ENCODE results near the gene CTNS.
"Not testable (repeated sequence)": the region's sequence is repeated elsewhere in the genome, so short reads cannot be mapped to it uniquely, and the experiment has no call there.

Gene CTNS

DNA sequence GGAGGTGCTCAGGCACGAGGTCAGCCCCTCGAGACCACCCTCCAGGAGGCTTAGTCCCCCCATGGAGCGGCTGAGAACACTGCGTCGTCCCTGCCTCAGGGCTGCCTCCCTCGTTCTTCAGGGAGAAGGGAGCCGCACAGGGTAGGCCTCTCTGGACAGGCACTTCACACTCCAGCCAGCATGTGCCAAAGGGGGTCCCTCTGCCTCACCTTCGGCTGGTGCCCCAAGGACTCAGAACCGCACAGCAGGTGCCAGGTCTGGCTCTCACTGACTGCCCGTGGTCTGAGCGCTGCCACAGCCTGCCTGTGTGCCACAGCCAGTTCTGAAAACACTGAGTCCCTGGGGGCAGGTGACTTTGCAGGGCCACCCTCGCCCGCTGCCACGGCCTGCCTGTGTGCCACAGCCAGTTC lies 52.3 kb downstream of the CTNS start:
- DNase-seq, result no peak

DNA sequence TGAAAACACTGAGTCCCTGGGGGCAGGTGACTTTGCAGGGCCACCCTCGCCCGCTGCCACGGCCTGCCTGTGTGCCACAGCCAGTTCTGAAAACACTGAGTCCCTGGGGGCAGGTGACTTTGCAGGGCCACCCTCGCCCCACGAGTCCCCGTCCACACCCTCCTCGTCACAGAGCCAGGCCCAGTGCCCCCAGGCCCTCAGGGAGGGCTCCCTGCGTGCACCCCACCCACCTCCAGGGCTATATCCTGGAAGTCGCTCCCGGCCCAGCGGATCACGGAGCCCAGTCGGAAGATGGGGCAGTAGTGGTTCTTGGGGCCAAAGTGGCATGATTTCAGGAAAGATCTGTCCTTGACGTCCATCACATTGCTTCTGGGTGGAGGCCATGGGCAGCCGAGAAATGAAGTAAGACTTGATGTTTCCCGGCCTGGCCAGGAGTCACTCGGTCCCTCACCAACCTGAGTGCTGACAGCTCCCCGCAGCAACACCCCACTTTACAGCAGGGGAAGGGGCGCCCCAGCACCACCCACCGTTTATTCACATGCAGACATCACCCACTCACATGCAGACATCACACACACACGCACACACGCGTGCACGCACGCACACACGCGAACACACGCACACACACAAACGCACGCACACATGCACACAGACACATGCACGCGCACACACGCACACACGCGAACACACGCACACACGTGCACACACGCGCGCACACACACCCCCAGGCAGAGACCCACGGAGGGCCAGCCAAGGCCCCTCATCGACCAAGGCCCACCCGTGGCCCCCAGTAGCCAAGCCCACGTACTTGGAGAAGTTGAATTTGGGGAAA lies 52.9 kb downstream of the CTNS start:
- DNase-seq, result no peak

DNA sequence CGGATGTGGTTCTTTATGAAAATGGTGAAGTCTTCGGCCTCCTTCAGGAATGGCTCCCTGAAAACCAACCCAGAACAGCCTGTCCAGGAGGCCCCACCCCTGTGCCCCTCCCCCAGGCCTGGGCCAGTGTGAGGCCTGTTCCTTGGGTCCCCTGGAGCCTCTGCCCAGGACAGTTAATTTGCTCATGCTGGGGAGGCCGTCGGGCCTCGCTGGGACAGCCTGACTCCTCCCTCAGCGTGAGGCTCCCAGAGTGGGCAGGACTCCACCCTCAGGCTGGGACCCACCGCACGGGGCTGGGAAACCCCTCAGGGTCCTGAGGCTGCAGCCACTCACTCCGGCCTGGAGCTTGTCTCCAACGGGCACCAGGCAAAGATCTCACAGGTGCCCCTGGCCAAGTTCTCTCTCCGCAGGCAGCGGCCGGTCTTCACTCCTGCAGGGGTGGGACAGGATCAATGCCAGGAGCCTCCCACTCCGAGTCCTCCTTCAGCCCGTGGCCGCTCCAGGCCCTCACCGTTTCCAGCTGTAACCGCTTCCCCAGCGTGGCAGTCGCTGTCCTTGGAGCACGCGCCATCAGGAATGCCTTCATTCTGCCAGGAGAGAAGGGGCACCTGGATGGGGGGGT lies 53.6 kb downstream of the CTNS start:
- DNase-seq, result no peak

DNA sequence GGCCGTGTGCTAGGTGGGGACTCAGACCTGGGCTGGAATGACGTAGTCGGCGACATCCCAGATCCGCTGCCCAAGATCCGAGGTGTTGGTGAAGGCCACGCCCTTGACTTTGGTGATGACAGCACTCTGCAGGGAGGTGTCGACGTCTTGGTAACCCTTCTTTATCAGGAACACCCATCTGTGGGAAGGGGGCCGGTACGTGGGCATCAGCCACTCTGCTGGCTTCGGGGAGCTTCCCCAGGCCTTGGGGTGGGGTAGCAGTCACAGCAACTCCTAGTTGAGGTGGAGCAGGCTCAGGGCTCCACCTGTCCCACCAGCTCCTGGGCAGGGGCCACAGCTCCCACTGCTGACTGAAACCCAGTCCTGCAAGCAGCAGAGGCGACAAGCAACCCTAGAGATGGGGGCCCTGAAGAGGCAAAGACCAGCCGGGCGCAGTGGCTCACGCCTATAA lies 55.1 kb downstream of the CTNS start:
- DNase-seq, result no peak

DNA sequence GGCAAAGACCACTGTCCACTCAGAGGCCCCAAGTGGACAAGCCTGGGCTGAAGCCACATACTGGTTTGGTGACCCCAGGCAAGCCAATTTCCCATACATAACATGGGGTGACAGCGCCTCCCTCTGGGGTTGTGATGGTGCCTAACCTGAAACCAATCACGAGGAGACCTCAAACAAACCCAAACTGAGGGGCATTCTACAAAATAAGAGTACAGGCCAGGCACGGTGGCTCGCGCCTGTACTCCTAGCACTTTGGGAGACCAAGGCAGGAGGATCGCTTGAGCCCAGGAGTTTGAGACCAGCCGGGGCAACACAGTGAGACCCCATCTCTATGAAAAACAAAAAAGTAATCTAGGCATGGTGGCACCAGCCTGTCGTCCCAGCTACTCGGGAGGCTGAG lies 55.8 kb downstream of the CTNS start:
- DNase-seq, result no peak

DNA sequence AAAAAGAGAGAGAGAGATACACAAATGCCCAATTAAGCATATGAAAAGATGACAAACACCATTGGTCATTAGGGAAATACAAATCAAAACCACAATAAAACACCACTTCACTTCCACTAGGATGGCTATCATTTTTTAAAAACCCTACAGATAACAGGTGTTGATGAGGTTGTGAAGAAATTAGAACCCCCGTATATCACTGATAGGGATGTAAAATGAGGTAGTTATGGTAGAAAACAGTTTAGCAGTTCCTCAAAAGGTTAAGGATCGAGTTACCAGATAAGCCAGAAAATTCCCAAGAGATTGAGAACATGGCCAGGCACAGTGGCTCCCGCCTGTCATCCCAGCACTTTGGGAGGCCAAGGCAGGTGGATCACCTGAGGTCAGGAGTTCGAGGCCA lies 56.6 kb downstream of the CTNS start:
- DNase-seq, result no peak

DNA sequence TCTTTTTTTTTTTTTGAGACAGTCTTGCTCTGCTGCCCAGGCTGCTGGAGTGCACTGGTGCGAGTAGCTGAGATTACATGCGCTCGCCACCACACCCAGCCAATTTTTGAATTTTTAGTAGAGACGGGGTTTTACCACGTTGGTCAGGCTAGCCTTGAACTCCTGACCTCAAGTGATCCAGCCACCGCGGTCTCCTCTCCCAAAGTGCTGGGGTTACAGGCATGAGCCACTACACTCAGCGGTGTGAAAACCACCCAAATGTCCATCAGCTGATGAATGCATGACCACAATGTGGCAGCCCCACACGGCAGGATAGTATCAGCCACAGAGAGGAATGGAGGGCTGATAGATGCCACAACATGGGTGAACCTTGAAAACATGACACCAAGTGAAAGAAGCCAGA lies 57.3 kb downstream of the CTNS start:
- DNase-seq, result peak; percentile 25

DNA sequence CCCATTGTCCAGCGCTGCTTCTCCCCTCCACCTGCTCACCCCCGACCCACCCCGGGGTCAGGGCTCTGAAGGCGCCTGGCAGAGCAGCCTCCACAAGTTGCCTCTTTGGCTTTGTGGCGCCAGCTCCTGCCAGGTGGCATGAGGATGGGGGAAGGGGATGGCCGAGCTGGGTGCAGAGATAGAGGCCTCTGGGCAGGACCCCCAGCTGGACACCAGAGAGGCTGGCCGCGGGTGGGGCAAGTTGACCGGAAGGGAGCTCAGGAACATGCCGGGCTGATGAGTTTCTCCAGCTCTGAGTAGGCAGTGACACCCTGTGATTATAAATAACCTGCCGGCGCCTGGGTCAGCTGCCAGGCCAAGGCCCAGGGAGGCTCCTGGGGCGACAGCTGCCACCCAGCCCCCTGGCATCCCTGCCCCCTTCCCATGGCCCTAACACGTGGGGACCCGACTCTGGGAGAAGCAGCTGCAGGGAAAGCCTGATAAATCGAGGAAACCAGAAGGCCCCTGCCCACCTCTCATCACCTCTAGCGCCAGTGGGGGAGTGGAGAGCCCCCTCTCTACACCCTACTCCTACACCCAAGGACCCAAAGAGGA lies 58.7 kb downstream of the CTNS start:
- DNase-seq, result no peak

DNA sequence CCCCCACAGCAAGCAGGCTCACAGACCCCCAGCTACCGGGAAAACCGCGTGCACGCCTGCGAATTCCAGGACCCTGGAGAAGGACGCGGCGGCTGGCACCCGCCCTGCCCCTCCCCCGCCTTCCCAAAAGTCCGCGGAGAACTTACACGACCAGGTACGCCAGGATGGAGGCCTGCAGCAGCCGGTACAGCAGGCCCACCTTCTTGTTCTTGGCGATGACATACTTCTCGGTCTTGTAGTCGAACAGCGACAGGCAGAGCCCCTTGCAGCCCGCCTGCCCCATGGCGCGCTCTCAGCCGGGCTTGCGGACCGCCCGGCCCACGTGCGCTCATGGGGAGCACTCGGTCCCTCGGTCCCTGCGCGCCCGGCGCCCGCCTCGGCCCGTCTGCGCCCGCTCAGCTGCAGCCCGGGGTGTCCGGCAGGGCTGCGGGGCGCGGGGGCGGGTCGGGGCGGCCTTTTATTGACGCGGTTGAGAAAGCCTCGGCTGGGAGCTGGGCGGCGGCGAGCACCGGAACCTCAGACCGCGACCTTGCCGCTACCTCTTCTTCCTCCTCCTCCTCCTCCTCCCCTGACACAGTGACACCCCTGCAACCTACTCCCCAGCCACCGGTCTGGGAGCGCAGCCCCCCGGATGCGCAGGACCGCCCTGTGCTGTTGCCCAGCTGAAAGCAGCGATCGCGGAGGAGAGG lies 59.3 kb downstream of the CTNS start, which contains the start of gene P2RX5:
P2RX5 (minus strand) TSS at position 433 of the 689 bp plus-strand sequence; CDS start at position 283, 150 bp downstream.
- peak; percentile 50 for DNase-seq

GRCh38 chr17:3697103-3697476 lies 60.5 kb downstream of the CTNS start:
- no peak for DNase-seq

DNA sequence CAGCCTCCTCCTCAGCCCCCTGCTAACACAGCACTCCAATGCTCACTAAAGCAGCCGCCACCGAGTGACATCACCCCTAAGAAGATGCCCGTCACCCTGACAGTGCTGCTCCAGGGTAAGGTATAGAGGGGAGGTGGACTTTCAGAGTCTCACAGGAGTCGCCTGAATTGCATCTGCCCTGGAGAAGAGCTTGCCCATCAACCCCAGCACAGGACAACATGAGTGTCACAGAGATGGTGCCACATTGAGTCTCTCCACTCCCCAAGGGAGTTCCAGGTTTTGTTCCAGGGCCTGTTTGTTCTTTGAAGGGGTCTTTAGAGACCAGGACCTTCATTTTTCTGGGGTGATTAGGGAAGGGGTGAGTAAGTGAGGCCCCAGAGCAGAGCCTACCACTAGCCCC lies 61.6 kb downstream of the CTNS start:
- no peak for DNase-seq

DNA sequence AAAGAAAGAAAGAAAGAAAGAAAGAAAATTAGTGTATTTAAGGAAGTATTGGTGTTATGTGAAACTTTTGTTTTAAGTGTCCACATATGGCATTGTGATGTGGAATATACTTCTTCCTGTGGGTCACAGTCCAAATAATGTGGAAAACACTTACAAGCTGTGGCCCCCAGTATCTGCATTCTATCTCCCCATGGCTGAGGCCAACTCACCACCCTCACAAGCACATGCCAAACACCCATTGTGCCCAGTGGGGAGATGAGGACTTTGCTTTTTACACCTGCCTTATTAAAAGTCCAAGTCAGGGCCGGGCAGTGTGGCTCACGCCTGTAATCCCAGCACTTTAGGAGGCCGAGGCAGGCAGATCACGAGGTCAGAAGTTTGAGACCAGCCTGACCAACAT lies 63.4 kb downstream of the CTNS start:
- no peak for DNase-seq

GRCh38 chr17:3702041-3702539 lies 65.5 kb downstream of the CTNS start:
- DNase-seq, result not testable (repeated sequence)

GRCh38 chr17:3704931-3705717 lies 68.6 kb downstream of the CTNS start:
- no peak for DNase-seq

GRCh38 chr17:3705718-3705984 lies 69.1 kb downstream of the CTNS start:
- DNase-seq, result not testable (repeated sequence)

GRCh38 chr17:3708366-3708765 lies 71.8 kb downstream of the CTNS start:
- no peak for DNase-seq

DNA sequence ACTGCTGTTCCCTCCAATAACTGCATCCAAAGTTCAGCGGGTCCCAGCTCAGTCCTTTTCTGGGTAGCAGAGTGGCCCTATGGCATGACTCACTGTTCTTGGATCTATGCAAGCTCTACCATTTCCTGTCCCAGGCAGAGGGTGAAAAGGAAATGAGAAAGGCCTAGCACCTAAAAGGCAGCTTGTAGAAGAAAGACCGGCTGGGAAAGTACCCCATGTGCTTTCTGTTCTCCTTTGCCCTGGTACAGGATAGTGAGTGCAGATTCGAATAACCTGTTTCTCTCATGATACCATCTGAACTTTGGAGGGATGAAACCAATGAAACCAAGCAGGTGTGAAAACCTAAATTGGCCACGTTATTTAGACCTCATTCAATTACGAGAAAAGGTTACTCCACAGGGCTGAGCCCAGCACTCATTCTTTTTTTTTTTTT lies 74.4 kb downstream of the CTNS start:
- DNase-seq, result peak; percentile 72
